Measurements from ENCODE around the gene CORO6.

- TF ChIP-seq, protein P1, sequence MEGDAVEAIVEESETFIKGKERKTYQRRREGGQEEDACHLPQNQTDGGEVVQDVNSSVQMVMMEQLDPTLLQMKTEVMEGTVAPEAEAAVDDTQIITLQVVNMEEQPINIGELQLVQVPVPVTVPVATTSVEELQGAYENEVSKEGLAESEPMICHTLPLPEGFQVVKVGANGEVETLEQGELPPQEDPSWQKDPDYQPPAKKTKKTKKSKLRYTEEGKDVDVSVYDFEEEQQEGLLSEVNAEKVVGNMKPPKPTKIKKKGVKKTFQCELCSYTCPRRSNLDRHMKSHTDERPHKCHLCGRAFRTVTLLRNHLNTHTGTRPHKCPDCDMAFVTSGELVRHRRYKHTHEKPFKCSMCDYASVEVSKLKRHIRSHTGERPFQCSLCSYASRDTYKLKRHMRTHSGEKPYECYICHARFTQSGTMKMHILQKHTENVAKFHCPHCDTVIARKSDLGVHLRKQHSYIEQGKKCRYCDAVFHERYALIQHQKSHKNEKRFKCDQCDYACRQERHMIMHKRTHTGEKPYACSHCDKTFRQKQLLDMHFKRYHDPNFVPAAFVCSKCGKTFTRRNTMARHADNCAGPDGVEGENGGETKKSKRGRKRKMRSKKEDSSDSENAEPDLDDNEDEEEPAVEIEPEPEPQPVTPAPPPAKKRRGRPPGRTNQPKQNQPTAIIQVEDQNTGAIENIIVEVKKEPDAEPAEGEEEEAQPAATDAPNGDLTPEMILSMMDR (IDR thresholded peaks at IDR 0.05; ENCODE audit: low read length) = no peak
- TF ChIP-seq EZH2 (optimal IDR thresholded peaks at IDR 0.05; ENCODE audit: low read depth, low read length) = no peak
Observed at GRCh38 chr17:29567304-29567553, 55.5 kb downstream of the CORO6 start.
